GM10266 (cell line): ENCODE data around the gene ZNF443.
"Not testable (repeated sequence)": the region's sequence is repeated elsewhere in the genome, so short reads cannot be mapped to it uniquely, and the experiment has no call there.

Source experiments
- DNase-seq: peaks from one replicate; pipeline ENCODE4 v3.0.0; 2012; ENCODE audit errors: extremely low spot score
- TF ChIP-seq, protein P1 (sequence below): IDR thresholded peaks from 2 replicates; pipeline ENCODE4 v1.5.1; 2012; ENCODE audit warnings: mild to moderate bottlenecking, low read depth; ENCODE audit not compliant: control insufficient read depth, insufficient read depth; ENCODE audit errors: missing control alignments

ZNF443 gene

GRCh38 chr19:12440541-12441316 is at the start of gene ZNF443:
ZNF443 (minus strand) TSS chr19:12441021; CDS start chr19:12440914, 107 bp downstream.
- DNase-seq: peak; percentile 89
- TF ChIP-seq, protein P1, sequence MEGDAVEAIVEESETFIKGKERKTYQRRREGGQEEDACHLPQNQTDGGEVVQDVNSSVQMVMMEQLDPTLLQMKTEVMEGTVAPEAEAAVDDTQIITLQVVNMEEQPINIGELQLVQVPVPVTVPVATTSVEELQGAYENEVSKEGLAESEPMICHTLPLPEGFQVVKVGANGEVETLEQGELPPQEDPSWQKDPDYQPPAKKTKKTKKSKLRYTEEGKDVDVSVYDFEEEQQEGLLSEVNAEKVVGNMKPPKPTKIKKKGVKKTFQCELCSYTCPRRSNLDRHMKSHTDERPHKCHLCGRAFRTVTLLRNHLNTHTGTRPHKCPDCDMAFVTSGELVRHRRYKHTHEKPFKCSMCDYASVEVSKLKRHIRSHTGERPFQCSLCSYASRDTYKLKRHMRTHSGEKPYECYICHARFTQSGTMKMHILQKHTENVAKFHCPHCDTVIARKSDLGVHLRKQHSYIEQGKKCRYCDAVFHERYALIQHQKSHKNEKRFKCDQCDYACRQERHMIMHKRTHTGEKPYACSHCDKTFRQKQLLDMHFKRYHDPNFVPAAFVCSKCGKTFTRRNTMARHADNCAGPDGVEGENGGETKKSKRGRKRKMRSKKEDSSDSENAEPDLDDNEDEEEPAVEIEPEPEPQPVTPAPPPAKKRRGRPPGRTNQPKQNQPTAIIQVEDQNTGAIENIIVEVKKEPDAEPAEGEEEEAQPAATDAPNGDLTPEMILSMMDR: no peak

DNA sequence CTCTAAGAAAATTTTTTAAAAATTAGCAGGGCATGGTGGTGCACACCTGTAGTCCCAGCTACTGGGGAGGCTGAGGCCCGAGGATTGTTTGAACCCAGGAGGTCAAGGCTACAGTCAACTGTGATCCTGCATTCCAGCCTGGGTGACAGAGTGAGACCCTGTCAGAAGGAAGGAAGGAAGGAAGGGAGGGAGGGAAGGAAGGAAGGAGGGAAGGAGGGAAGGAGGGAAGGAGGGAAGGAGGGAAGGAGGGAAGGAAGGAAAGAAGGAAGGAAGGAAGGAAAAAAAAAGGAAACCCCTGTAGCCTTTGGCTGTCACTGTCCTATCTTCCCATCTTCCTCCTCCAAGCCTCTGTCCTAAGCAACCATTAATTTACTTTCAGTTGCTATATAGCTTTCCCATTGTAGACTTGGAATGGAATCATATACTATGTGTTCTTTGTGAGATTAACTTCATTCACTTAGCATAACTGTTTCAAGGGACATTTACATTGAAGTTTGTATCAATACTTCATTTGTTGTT is 45.5 kb upstream of the ZNF443 start:
- not testable (repeated sequence) for DNase-seq

DNA sequence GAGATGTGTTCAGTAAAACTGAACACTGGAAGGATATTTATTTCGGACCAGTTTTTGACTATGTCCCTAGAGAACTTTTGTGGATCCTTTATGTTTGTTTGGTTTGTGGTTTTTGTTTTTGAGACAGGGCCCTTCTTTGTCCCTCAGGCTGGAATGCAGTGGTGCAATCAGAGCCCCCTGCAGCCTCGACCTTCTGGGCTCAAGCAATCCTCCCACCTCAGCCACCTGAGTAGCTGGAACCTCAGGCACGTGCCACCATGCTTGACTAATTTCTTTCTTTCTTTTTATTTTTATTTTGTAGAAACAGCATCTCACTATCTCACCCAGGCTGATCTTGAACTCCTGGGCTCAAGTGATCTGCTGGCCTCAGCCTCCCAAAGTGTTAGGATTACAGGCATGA is 44.8 kb upstream of the ZNF443 start:
- TF ChIP-seq, protein P1: no peak
- DNase-seq: no peak

GRCh38 chr19:12485052-12485416 is 44.2 kb upstream of the ZNF443 start:
- no peak for DNase-seq
- TF ChIP-seq, protein P1: no peak

GRCh38 chr19:12484371-12485051 is 43.7 kb upstream of the ZNF443 start, which contains the start of gene ZNF709:
ZNF709 (minus strand) TSS chr19:12484816; CDS start chr19:12484657, 159 bp downstream.
- DNase-seq: peak; percentile 94
- TF ChIP-seq, protein P1: no peak

DNA sequence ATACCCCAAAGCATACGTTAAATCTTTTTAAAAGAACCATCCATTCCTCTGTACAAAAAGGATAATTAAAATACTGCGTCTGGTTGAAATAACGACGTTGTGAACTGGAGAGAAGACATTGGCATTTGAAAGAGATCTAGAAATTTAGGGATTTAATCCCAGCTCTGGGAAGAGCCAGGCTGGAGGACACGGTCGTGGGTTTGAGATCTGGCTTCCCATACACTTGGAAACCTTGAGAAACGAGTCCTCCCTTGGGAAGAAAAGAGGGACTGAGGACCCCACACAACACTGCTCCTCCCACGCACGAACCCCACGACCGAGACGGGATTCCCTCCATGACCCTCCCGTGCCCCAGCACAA is 43.2 kb upstream of the ZNF443 start:
- TF ChIP-seq, protein P1: no peak
- no peak for DNase-seq

DNA sequence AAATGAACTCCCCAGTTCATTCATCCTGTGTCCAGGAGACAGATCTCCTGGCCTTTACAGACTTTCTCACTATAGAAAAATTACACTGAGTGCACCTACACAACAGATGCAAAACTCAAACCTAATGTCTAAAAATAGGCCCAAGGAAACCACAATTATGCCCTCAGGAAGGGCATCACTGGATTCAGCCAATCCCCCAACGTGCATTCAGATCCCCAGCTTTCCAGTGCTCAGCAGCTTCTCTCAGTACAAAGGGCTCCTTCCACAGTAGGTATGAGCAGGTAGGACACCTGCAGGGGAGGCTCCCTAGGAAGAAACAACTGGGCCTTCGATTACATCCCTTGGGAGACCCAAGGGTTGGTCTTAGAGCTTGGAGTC is 41.7 kb upstream of the ZNF443 start:
- TF ChIP-seq, protein P1: no peak
- DNase-seq: no peak
